Glutamatergic neuron (in vitro differentiated cells): ENCODE data around the gene PSMA6. TPM values are rescaled to one million over a fixed set of nuclear protein-coding genes. Genes with fewer than 3 reads are reported as not detected.
"Not testable (repeated sequence)": the region's sequence is repeated elsewhere in the genome, so short reads cannot be mapped to it uniquely, and the experiment has no call there.

Experiments
- DNase-seq: peaks from one replicate; pipeline ENCODE4 v3.0.0; 2022
- H3K27ac Mint-ChIP-seq: one replicate; pipeline ENCODE4 v1.8.0; 2020; ENCODE audit warnings: mild to moderate bottlenecking, mixed read lengths, inconsistent platforms; ENCODE audit not compliant: unreplicated experiment
- H3K27me3 Mint-ChIP-seq: one replicate; pipeline ENCODE4 v1.8.0; 2020; ENCODE audit warnings: mild to moderate bottlenecking, moderate library complexity, mixed read lengths, inconsistent platforms; ENCODE audit not compliant: unreplicated experiment
- H3K36me3 Mint-ChIP-seq: one replicate; pipeline ENCODE4 v1.8.0; 2020; ENCODE audit warnings: mild to moderate bottlenecking, mixed read lengths, inconsistent platforms; ENCODE audit not compliant: unreplicated experiment
- H3K4me1 Mint-ChIP-seq: one replicate; pipeline ENCODE4 v1.8.0; 2020; ENCODE audit warnings: mild to moderate bottlenecking, low read depth, mixed read lengths, inconsistent platforms; ENCODE audit not compliant: unreplicated experiment
- H3K4me3 Mint-ChIP-seq: one replicate; pipeline ENCODE4 v1.8.0; 2020; ENCODE audit warnings: mild to moderate bottlenecking, mixed read lengths, inconsistent platforms; ENCODE audit not compliant: unreplicated experiment
- H3K9me3 Mint-ChIP-seq: one replicate; pipeline ENCODE4 v1.8.0; 2020; ENCODE audit warnings: mild to moderate bottlenecking, moderate library complexity, mixed read lengths, inconsistent platforms; ENCODE audit not compliant: unreplicated experiment
- total RNA-seq: library from RNA; stranded (reverse); fragmentation: NEBNext Ultra II Directional; extraction: Animal tissue kit (Norgen Biotek cat#: 25700); gene quantifications from one replicate; pipeline ENCODE4 v1.2.1, GENCODE V29; 2021; ENCODE audit not compliant: unreplicated experiment
- TF ChIP-seq, protein P1 (sequence below): fragments of 200-600 bp; sonication (generic); IDR thresholded peaks from one replicate; pipeline ENCODE4 v1.5.0; 2021; ENCODE audit not compliant: partially characterized antibody, unreplicated experiment

The PSMA6 gene
- total RNA-seq, 1 donor from 2014 or later, result 148 TPM

- H3K4me3 Mint-ChIP-seq, result no peak overlapping the region
- H3K9me3 Mint-ChIP-seq, result peaks cover 4% of the 10 kb centered on the region
- no peak overlapping the region for H3K27ac Mint-ChIP-seq
- no peaks in the 10 kb centered on the region for H3K27me3 Mint-ChIP-seq
- TF ChIP-seq, protein P1, sequence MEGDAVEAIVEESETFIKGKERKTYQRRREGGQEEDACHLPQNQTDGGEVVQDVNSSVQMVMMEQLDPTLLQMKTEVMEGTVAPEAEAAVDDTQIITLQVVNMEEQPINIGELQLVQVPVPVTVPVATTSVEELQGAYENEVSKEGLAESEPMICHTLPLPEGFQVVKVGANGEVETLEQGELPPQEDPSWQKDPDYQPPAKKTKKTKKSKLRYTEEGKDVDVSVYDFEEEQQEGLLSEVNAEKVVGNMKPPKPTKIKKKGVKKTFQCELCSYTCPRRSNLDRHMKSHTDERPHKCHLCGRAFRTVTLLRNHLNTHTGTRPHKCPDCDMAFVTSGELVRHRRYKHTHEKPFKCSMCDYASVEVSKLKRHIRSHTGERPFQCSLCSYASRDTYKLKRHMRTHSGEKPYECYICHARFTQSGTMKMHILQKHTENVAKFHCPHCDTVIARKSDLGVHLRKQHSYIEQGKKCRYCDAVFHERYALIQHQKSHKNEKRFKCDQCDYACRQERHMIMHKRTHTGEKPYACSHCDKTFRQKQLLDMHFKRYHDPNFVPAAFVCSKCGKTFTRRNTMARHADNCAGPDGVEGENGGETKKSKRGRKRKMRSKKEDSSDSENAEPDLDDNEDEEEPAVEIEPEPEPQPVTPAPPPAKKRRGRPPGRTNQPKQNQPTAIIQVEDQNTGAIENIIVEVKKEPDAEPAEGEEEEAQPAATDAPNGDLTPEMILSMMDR, result no peak
- no peak for DNase-seq
- H3K4me1 Mint-ChIP-seq, result peaks cover 4% of the 10 kb centered on the region
- H3K36me3 Mint-ChIP-seq, result no peaks in the 10 kb centered on the region
Measured at GRCh38 chr14:35344107-35344807, 52.1 kb downstream of the PSMA6 start.

DNA sequence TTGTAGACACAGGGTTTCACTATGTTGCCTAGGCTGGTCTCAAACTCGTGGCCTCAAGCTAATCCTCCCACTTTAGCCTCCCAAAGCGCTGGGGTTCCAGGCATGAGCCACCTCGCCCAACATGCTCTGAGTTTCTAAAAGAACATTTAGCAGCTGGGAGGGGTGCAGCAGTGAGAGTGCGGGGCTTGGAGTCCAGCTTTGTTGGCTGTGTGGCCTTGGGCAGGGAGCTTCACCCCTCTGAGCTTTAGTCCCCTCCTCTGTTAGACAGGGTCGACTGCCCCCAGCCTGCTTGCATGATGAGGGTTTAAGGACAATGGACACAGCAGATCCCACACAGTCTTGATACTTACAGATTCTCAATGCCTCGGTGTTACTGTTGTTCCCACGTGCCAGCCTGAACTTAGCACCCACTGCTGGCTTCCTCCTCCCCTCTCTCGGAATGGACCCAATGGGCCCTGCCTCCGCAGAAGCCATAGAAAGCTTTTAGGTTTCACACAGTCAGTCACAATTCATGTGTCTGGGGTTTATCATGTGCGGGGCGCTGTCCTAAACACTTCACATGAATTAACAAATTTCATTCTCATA, 54.6 kb downstream of the PSMA6 start:
- TF ChIP-seq, protein P1, result no peak
- DNase-seq, result no peak
- no peak overlapping the region for H3K4me3 Mint-ChIP-seq

GRCh38 chr14:35347323-35348043, 55.3 kb downstream of the PSMA6 start:
- H3K27ac Mint-ChIP-seq, result no peak overlapping the region
- H3K4me1 Mint-ChIP-seq, result peaks cover 3% of the 10 kb centered on the region
- H3K27me3 Mint-ChIP-seq, result no peaks in the 10 kb centered on the region
- TF ChIP-seq, protein P1, result no peak
- H3K4me3 Mint-ChIP-seq, result no peak overlapping the region
- H3K9me3 Mint-ChIP-seq, result peaks cover 4% of the 10 kb centered on the region
- DNase-seq, result no peak
- no peaks in the 10 kb centered on the region for H3K36me3 Mint-ChIP-seq

More for the DNA sequence above, 54.6 kb downstream of the PSMA6 start:
- no peaks in the 10 kb centered on the region for H3K36me3 Mint-ChIP-seq
- H3K9me3 Mint-ChIP-seq, result peaks cover 4% of the 10 kb centered on the region
- peaks cover 3% of the 10 kb centered on the region for H3K4me1 Mint-ChIP-seq
- no peak overlapping the region for H3K27ac Mint-ChIP-seq
- no peaks in the 10 kb centered on the region for H3K27me3 Mint-ChIP-seq

GRCh38 chr14:35348044-35348380, 55.8 kb downstream of the PSMA6 start:
- not testable (repeated sequence) for H3K4me1 Mint-ChIP-seq, DNase-seq, H3K27me3 Mint-ChIP-seq, H3K4me3 Mint-ChIP-seq, H3K27ac Mint-ChIP-seq, H3K36me3 Mint-ChIP-seq, H3K9me3 Mint-ChIP-seq

DNA sequence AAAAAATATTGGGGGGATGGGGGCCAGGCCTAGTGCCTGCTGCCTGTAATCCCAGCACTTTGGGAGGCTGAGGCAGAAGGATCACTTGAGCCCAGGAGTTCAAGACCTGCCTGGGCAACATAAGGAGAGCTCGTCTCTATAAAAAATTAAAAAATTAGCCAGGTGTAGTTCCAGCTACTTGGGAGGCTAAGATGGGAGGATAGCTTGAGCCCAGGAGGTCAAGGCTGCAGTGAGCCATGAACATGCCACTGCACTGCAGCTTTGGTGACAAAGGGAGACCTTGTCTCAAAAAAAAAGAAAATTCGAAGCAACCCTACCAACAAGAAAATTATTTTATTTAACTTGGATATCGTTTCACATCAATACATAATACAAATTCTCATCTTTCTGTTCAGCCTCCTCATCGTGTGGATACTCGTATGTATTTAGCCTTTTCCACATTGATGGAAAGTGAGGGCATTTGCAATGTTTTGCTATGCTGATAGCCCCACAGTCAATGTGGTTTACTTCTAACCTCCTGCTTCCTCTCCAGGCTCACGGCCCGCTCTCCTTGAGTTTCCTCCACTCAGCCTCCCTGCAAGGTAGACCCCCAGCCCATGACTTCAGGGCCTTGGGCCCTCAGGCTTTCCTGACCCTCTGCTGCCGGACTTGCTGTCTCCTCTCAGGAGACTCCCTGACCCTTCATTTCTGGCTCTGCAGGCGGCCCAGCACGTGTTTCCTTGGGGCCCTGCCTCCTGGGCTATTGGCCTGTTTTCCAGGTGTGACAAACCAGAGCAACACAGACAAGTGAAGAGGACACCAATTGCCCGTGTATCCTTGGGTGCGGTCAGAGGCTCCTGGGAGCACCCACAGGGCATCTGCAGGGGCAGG, 57.5 kb downstream of the PSMA6 start:
- Mint-ChIP-seq H3K27ac (no peak overlapping the region), H3K27me3 (peaks cover 2% of the 10 kb centered on the region), H3K9me3 (peaks cover 1% of the 10 kb centered on the region), H3K4me1 (no peaks in the 10 kb centered on the region), H3K36me3 (no peaks in the 10 kb centered on the region), H3K4me3 (no peak overlapping the region)
- no peak for DNase-seq
- TF ChIP-seq, protein P1, result no peak
